Measurements from ENCODE around the gene LYRM7. TPM values are rescaled to one million over a fixed set of nuclear protein-coding genes. Genes with fewer than 3 reads are reported as not detected.

The LYRM7 gene
- total RNA-seq, 1 donor from 2014 or later, result 6.6 TPM

DNA sequence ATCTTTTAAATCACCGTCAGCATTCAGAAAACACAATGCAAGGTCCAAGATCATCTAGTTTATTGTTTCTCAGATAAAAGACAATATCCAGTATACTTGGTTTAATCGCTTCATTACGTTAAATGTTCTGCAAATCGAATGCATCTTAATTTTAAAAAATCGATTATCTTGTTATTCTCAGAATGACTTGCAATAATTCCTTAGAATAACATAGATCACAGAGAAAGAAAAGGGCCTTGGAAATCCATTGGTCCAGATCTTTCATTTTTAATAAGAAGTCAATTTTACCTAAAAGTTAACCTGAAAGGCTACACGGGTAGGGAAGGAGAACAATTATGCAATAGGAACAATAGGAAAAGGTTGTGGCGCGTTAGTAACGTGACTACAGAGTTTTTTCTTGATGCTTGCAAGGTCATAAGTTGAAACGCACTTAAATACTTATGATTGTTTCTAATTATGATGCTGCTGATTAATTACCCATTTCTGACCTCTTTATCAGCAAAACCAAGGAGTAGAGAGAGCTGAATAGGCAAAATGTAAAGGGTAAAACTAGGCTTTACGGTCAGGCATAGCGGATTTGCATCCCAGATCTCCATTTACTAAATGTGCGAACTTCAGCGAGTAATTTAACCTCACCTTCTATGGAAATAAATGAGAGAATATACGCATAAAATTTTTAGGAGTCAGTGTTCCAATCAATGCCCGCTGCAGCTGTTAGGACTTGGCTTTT, 769 bp upstream of the LYRM7 start:
- Histone ChIP-seq H3K27me3 (ENCODE audit: control insufficient read depth, insufficient read depth, low read length) (no peaks in the 10 kb centered on the region), H3K4me3 (ENCODE audit: low read depth, low read length) (peak overlapping the region; percentile 79), H3K36me3 (ENCODE audit: control insufficient read depth, insufficient read depth, low read length) (no peaks in the 10 kb centered on the region)
- TF ChIP-seq, protein P1, sequence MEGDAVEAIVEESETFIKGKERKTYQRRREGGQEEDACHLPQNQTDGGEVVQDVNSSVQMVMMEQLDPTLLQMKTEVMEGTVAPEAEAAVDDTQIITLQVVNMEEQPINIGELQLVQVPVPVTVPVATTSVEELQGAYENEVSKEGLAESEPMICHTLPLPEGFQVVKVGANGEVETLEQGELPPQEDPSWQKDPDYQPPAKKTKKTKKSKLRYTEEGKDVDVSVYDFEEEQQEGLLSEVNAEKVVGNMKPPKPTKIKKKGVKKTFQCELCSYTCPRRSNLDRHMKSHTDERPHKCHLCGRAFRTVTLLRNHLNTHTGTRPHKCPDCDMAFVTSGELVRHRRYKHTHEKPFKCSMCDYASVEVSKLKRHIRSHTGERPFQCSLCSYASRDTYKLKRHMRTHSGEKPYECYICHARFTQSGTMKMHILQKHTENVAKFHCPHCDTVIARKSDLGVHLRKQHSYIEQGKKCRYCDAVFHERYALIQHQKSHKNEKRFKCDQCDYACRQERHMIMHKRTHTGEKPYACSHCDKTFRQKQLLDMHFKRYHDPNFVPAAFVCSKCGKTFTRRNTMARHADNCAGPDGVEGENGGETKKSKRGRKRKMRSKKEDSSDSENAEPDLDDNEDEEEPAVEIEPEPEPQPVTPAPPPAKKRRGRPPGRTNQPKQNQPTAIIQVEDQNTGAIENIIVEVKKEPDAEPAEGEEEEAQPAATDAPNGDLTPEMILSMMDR (IDR thresholded peaks at IDR 0.05; ENCODE audit: insufficient read depth, low read length, severe bottlenecking), result no peak
- DNase-seq (ENCODE audit: low read depth), result no peak
- FAIRE-seq, result no peak

DNA sequence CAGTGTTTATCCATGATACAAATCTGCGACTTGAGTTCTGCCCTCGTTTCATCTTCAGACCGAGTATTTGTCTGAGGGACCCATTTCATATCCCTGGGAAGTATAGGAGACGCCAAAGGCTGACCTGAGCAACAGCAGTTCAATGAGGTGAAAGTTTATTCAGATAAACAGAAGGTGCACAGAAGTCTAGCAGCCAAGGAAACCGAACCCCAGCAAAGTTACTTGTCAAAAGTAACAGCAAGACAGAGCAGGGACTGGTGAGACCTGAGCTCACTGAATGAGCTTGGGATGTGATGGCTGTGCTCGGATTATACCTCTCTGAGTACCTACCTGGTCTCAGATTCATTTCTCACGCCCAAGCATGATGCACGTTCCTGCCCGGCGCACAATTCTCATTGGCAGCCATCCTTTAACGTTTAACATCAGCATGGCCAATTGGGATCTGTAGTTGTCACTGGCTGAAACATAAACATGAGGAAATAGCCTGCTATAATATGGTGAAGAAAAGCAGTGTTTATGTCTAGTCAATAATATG, 599 bp downstream of the LYRM7 start:
- Histone ChIP-seq H3K4me3 (ENCODE audit: low read depth, low read length) (peak overlapping the region; percentile 79), H3K36me3 (ENCODE audit: control insufficient read depth, insufficient read depth, low read length) (no peaks in the 10 kb centered on the region), H3K27me3 (ENCODE audit: control insufficient read depth, insufficient read depth, low read length) (no peaks in the 10 kb centered on the region)
- TF ChIP-seq, protein P1 (IDR thresholded peaks at IDR 0.05; ENCODE audit: insufficient read depth, low read length, severe bottlenecking), result no peak
- FAIRE-seq (no peak), DNase-seq (ENCODE audit: low read depth) (peak; percentile 66)

GRCh38 chr5:131180407-131180806, 9.7 kb downstream of the LYRM7 start:
- TF ChIP-seq, protein P1 (IDR thresholded peaks at IDR 0.05; ENCODE audit: insufficient read depth, low read length, severe bottlenecking), result no peak
- DNase-seq (ENCODE audit: low read depth), result no peak
- no peak overlapping the region for H3K4me3 ChIP-seq (ENCODE audit: low read depth, low read length)
- H3K27me3 ChIP-seq (ENCODE audit: control insufficient read depth, insufficient read depth, low read length), result no peaks in the 10 kb centered on the region
- FAIRE-seq, result no peak
- no peaks in the 10 kb centered on the region for H3K36me3 ChIP-seq (ENCODE audit: control insufficient read depth, insufficient read depth, low read length)

DNA sequence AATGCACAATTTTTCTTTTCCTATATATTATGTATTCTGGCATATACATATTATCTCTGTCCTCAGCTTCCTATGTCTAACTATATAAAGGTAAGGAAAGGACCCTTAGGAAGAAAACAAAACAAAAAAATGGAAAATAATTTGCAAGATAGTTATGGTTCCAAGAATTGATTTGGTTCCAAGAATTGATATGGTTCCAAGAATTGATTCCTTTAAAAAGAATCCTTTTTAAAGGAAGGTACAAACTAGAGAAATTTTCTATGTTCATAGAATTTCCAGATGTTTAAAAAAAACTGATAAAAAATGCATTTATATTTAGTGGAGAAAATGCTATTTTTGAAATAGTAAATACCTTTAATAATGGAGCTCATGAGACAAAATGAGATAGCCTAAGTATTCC, 12.1 kb downstream of the LYRM7 start:
- H3K4me3 ChIP-seq (ENCODE audit: low read depth, low read length), result no peak overlapping the region
- TF ChIP-seq, protein P1 (IDR thresholded peaks at IDR 0.05; ENCODE audit: insufficient read depth, low read length, severe bottlenecking), result no peak
- no peak for FAIRE-seq
- H3K36me3 ChIP-seq (ENCODE audit: control insufficient read depth, insufficient read depth, low read length), result no peaks in the 10 kb centered on the region
- no peaks in the 10 kb centered on the region for H3K27me3 ChIP-seq (ENCODE audit: control insufficient read depth, insufficient read depth, low read length)
- no peak for DNase-seq (ENCODE audit: low read depth)

- no peaks in the 10 kb centered on the region for H3K36me3 ChIP-seq (ENCODE audit: control insufficient read depth, insufficient read depth, low read length)
- H3K27me3 ChIP-seq (ENCODE audit: control insufficient read depth, insufficient read depth, low read length), result no peaks in the 10 kb centered on the region
- TF ChIP-seq, protein P1 (IDR thresholded peaks at IDR 0.05; ENCODE audit: insufficient read depth, low read length, severe bottlenecking), result no peak
- H3K4me3 ChIP-seq (ENCODE audit: low read depth, low read length), result no peak overlapping the region
- no peak for DNase-seq (ENCODE audit: low read depth)
- FAIRE-seq, result no peak
Measured at GRCh38 chr5:131185523-131186104, 14.9 kb downstream of the LYRM7 start.
